ENCODE data around the gene HTT-AS.

Gene HTT-AS

GRCh38 chr4:3073158-3074077 is 920 bp downstream of the HTT-AS start:
- Histone ChIP-seq H3K9me2 (replicated peaks; ENCODE audit: insufficient read depth, low read length) (no peaks in the 10 kb centered on the region), H3K27me3 (replicated peaks; ENCODE audit: insufficient read depth, low read length) (peaks cover 25% of the 10 kb centered on the region), H3K79me2 (ENCODE audit: low read length) (peaks cover 35% of the 10 kb centered on the region), H3F3A (ENCODE audit: insufficient read depth, low read length) (peaks cover 4% of the 10 kb centered on the region; the same call in 1 of the 2 replicates), H3K9me3 (replicated peaks; ENCODE audit: insufficient read depth, low read length) (no peaks in the 10 kb centered on the region), H2AFZ (ENCODE audit: low read length) (peak overlapping the region; percentile 89), H3K36me3 (replicated peaks; ENCODE audit: insufficient read depth, low read length) (no peaks in the 10 kb centered on the region), H3K4me2 (ENCODE audit: low read depth, low read length) (peak overlapping the region; percentile 87), H3K9ac (ENCODE audit: low read length) (peak overlapping the region; percentile 33; the same call in 1 of the 2 replicates), H3K4me1 (ENCODE audit: low read length) (peaks cover 8% of the 10 kb centered on the region), H3K27ac (ENCODE audit: low read length) (no peak overlapping the region), H4K20me1 (ENCODE audit: insufficient read depth, low read length) (peaks cover 5% of the 10 kb centered on the region; the same call in 1 of the 2 replicates), H3K4me3 (ENCODE audit: low read length) (peak overlapping the region; percentile 72)
- no peak for DNase-seq
- TF ChIP-seq EZH2 (optimal IDR thresholded peaks at IDR 0.05; ENCODE audit: low read depth, low read length) (no peak), CTCF (IDR thresholded peaks at IDR 0.05; ENCODE audit: low read length) (0 out of 2 replicates have a peak, but pooled peaks have one; percentile 8), EZH2phosphoT487 (IDR thresholded peaks at IDR 0.05; ENCODE audit: low read length) (no peak)

GRCh38 chr4:3071811-3072210 is 2.5 kb downstream of the HTT-AS start:
- no peak overlapping the region for H3K4me3 ChIP-seq (ENCODE audit: low read length)
- H3K9ac ChIP-seq (ENCODE audit: low read length): no peak overlapping the region
- no peaks in the 10 kb centered on the region for H3K36me3 ChIP-seq (replicated peaks; ENCODE audit: insufficient read depth, low read length)
- H2AFZ ChIP-seq (ENCODE audit: low read length): no peak overlapping the region
- H3K79me2 ChIP-seq (ENCODE audit: low read length): peaks cover 19% of the 10 kb centered on the region
- H3K4me2 ChIP-seq (ENCODE audit: low read depth, low read length): no peak overlapping the region
- H3K4me1 ChIP-seq (ENCODE audit: low read length): peaks cover 8% of the 10 kb centered on the region
- H4K20me1 ChIP-seq (ENCODE audit: insufficient read depth, low read length): peaks cover 5% of the 10 kb centered on the region; the same call in 1 of the 2 replicates
- no peaks in the 10 kb centered on the region for H3K9me2 ChIP-seq (replicated peaks; ENCODE audit: insufficient read depth, low read length)
- peaks cover 35% of the 10 kb centered on the region for H3K27me3 ChIP-seq (replicated peaks; ENCODE audit: insufficient read depth, low read length)
- no peak for TF ChIP-seq EZH2phosphoT487 (IDR thresholded peaks at IDR 0.05; ENCODE audit: low read length)
- no peak for TF ChIP-seq CTCF (IDR thresholded peaks at IDR 0.05; ENCODE audit: low read length)
- no peaks in the 10 kb centered on the region for H3K9me3 ChIP-seq (replicated peaks; ENCODE audit: insufficient read depth, low read length)
- no peak overlapping the region for H3K27ac ChIP-seq (ENCODE audit: low read length)
- no peak for DNase-seq
- H3F3A ChIP-seq (ENCODE audit: insufficient read depth, low read length): peaks cover 4% of the 10 kb centered on the region; the same call in 1 of the 2 replicates

GRCh38 chr4:3070709-3071500 is 3.4 kb downstream of the HTT-AS start:
- Histone ChIP-seq H3K4me1 (ENCODE audit: low read length) (peaks cover 4% of the 10 kb centered on the region), H3K9ac (ENCODE audit: low read length) (no peak overlapping the region), H4K20me1 (ENCODE audit: insufficient read depth, low read length) (peaks cover 3% of the 10 kb centered on the region; the same call in 1 of the 2 replicates), H3K36me3 (replicated peaks; ENCODE audit: insufficient read depth, low read length) (no peaks in the 10 kb centered on the region), H3K4me3 (ENCODE audit: low read length) (no peak overlapping the region), H3K9me2 (replicated peaks; ENCODE audit: insufficient read depth, low read length) (no peaks in the 10 kb centered on the region), H2AFZ (ENCODE audit: low read length) (no peak overlapping the region), H3F3A (ENCODE audit: insufficient read depth, low read length) (peaks cover 4% of the 10 kb centered on the region; the same call in 1 of the 2 replicates), H3K4me2 (ENCODE audit: low read depth, low read length) (no peak overlapping the region), H3K27me3 (replicated peaks; ENCODE audit: insufficient read depth, low read length) (peaks cover 39% of the 10 kb centered on the region), H3K27ac (ENCODE audit: low read length) (no peak overlapping the region), H3K9me3 (replicated peaks; ENCODE audit: insufficient read depth, low read length) (no peaks in the 10 kb centered on the region), H3K79me2 (ENCODE audit: low read length) (peaks cover 10% of the 10 kb centered on the region)
- no peak for DNase-seq
- no peak for TF ChIP-seq CTCF (IDR thresholded peaks at IDR 0.05; ENCODE audit: low read length)
- TF ChIP-seq EZH2 (optimal IDR thresholded peaks at IDR 0.05; ENCODE audit: low read depth, low read length): no peak
- TF ChIP-seq EZH2phosphoT487 (IDR thresholded peaks at IDR 0.05; ENCODE audit: low read length): no peak

All from MM.1S (cell line).